Peyer's patch (tissue), 4 donors: ENCODE results near the gene ZP2. TPM values are rescaled to one million over a fixed set of nuclear protein-coding genes. Genes with fewer than 3 reads are reported as not detected.

Source experiments
- DNase-seq, 3 donors: peaks; one replicate each; pipeline ENCODE4 v3.0.0-alpha.2; 2017 to 2019
- H3K27ac ChIP-seq, 4 donors: fragments of 200-600 bp; sonication (generic); one replicate each; pipeline ENCODE4 v1.5.1; 2016 to 2019
- H3K27me3 ChIP-seq, 2 donors: fragments of 200-600 bp; sonication (generic); one replicate each; pipeline ENCODE4 v1.5.1; 2019
- H3K36me3 ChIP-seq, 3 donors: fragments of 200-600 bp; sonication (generic); one replicate each; pipeline ENCODE4 v1.5.1; 2016 to 2019
- H3K4me1 ChIP-seq, 4 donors: fragments of 200-600 bp; sonication (generic); one replicate each; pipeline ENCODE4 v1.5.1; 2016 to 2019
- H3K4me3 ChIP-seq, 4 donors: fragments of 200-600 bp; sonication (generic); 1 replicate in 3 of 4; 2 replicates in 1 of 4; pipeline ENCODE4 v1.5.1; 2016 to 2019; ENCODE audit warnings: mild to moderate bottlenecking in 1 of 4
- H3K9me3 ChIP-seq, 4 donors: fragments of 200-600 bp; sonication (generic); one replicate each; pipeline ENCODE4 v1.5.1; 2016 to 2019; ENCODE audit warnings: mild to moderate bottlenecking in 1 of 4
- POLR2A ChIP-seq, 2 donors: fragments of 450-650 bp; IDR thresholded peaks; one replicate each; pipeline ENCODE4 v1.5.1; 2017; ENCODE audit warnings: antibody characterized with exemption in 2 of 2, mild to moderate bottlenecking in 2 of 2, moderate library complexity in 2 of 2
- total RNA-seq, 4 donors: library from RNA; depleted of rRNA; stranded (reverse); fragments of >200 nt; gene quantifications; one replicate each; pipeline ENCODE4 v1.1.0, GENCODE V29; 2016
- TF ChIP-seq, protein P1 (sequence below), 6 experiments: fragments of 450-650 bp in 4 of 6; fragments of 200-600 bp in 2 of 6; sonication (generic) in 1 of 6; IDR thresholded peaks; one replicate each; pipeline ENCODE4 v1.5.1; 2017 to 2019; ENCODE audit warnings: antibody characterized with exemption in 6 of 6, mild to moderate bottlenecking in 3 of 6, moderate library complexity in 1 of 6

Gene ZP2
- total RNA-seq, 4 donors from 2014 or later: 0.54 to 2.3 TPM; not detected in 2

DNA sequence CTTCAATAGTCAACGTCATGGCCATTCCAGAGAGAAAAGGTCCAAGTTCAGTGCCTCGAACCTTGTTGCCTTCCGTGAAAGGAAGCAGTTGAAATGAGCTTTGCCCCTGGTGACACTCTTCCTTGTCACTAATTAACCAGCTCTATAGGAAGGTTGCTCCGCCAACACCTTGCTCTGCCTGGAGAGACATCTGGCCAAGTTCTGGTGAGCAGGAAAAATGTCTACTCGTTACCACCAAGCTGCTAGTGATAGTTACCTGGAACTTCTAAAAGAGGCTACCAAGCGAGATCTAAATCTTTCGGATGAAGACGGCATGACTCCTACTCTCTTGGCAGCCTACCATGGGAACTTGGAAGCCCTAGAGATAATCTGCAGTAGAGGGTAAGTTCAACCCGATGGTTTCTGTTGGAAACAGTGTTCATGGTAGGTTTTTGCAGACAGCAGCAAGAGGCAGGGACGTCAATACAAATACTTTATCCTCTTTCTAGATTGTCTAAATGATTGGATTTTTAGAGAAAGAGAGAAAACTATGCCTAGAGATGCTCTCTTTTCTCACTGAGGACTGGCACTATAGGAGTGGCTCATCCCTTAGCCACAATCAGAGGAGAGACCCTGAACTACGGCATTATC lies 22.3 kb upstream of the ZP2 start, which contains the start of gene ANKS4B:
Gene ANKS4B, plus strand, starts transcription at position 179 of the 630 bp plus-strand sequence. Its CDS starts 39 bp downstream, at position 218.
- DNase-seq: peak in 2 of 3 donors; percentile 61 to 85
- Histone ChIP-seq H3K27me3 (no peaks in the 10 kb centered on the region), H3K4me3 (peak within 1 kb of the TSS in 3 of 4 donors; percentile 29 to 64 (median 57)), H3K4me1 (no peaks in the 10 kb centered on the region), H3K36me3 (peaks cover 0 to 4% (median 0%) of the 10 kb centered on the region in 3 donors), H3K27ac (peak within 1 kb of the TSS in 3 of 4 donors; percentile 68 to 88 (median 76)), H3K9me3 (no peaks in the 10 kb centered on the region)
- peak; percentile 75 to 95 for TF ChIP-seq POLR2A (IDR thresholded peaks at IDR 0.05)
- TF ChIP-seq, protein P1, sequence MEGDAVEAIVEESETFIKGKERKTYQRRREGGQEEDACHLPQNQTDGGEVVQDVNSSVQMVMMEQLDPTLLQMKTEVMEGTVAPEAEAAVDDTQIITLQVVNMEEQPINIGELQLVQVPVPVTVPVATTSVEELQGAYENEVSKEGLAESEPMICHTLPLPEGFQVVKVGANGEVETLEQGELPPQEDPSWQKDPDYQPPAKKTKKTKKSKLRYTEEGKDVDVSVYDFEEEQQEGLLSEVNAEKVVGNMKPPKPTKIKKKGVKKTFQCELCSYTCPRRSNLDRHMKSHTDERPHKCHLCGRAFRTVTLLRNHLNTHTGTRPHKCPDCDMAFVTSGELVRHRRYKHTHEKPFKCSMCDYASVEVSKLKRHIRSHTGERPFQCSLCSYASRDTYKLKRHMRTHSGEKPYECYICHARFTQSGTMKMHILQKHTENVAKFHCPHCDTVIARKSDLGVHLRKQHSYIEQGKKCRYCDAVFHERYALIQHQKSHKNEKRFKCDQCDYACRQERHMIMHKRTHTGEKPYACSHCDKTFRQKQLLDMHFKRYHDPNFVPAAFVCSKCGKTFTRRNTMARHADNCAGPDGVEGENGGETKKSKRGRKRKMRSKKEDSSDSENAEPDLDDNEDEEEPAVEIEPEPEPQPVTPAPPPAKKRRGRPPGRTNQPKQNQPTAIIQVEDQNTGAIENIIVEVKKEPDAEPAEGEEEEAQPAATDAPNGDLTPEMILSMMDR (IDR thresholded peaks at IDR 0.05): peak in 1 of 6 experiments; percentile 7

DNA sequence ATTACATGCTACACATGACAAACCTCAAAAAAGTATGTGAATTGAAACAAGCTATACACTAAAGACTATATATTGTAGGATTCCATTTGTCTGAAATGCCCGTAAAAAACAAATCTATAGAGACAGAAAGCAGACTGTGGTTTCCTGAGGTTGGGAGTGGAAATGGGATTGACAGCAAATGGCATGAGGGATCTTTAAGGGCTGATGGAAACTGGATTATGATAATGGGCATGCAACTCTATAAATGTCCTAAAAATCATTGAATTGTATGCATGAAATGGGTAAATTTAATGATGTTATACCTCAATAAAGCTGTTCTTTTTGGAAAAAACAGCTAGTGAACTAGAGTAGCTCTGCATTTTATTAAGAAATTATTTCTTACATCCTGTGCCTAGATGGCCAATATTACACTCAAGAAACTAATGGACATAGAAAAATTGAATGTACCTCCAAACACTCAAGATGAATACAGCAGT lies 21.7 kb upstream of the ZP2 start:
- no peak for DNase-seq
- Histone ChIP-seq H3K4me1 (no peaks in the 10 kb centered on the region), H3K4me3 (peak overlapping the region in 2 of 4 donors; percentile 57 to 64), H3K27ac (peak overlapping the region in 3 of 4 donors; percentile 15 to 88 (median 44)), H3K27me3 (no peaks in the 10 kb centered on the region), H3K36me3 (peaks cover 0 to 4% (median 0%) of the 10 kb centered on the region in 3 donors), H3K9me3 (no peaks in the 10 kb centered on the region)
- TF ChIP-seq, protein P1 (IDR thresholded peaks at IDR 0.05): no peak
- TF ChIP-seq POLR2A (IDR thresholded peaks at IDR 0.05): no peak

DNA sequence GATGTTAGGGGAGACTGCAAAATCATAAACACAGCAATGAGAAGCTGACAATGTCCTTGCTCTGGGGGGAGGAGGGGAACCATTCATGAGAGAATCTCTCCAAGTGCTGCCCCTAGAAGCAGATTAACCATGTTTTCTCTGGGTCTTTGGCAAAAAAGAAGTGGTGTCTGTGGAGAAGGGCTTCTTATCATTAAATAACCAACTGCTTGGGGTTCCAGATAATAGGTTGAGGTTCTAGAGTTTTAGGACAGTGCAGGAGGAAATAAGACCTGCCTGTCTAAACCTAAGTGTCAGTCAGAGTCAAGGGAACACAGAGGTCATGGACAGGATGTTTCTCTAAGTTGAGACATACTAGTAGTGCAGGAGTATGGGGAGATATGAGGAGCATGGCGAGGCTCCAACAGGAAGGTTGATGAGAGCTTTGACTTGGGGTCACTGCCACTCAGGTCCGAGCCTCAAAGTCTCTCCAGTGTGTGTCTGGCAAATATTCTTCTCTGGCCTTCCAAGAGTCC lies 17.0 kb upstream of the ZP2 start:
- Histone ChIP-seq H3K9me3 (no peaks in the 10 kb centered on the region), H3K27me3 (no peaks in the 10 kb centered on the region), H3K4me3 (no peak overlapping the region), H3K4me1 (no peaks in the 10 kb centered on the region), H3K27ac (no peak overlapping the region), H3K36me3 (no peaks in the 10 kb centered on the region)
- DNase-seq: no peak
- TF ChIP-seq POLR2A (IDR thresholded peaks at IDR 0.05): no peak
- TF ChIP-seq, protein P1 (IDR thresholded peaks at IDR 0.05): no peak

DNA sequence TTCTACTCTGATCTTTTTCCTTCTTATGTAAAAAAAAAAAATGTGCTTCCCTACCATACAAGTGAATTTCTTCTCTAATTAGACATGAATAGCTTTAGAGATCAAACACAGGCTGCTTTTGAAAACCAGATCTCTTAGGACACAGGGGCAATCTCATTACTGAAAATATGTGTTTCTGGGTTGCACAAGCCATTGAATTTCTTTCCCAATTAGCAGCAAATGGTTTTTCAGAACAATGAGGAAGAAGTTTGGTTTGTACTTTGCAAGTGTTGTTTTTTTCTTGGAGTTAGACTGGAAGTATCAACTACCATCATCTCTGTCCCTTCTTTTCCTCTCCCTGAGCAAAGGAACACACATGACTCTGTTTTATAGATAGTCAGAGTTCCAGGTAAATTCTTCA lies 16.5 kb upstream of the ZP2 start:
- Histone ChIP-seq H3K36me3 (no peaks in the 10 kb centered on the region), H3K27ac (no peak overlapping the region), H3K27me3 (no peaks in the 10 kb centered on the region), H3K4me1 (no peaks in the 10 kb centered on the region), H3K9me3 (no peaks in the 10 kb centered on the region), H3K4me3 (no peak overlapping the region)
- TF ChIP-seq, protein P1 (IDR thresholded peaks at IDR 0.05): no peak
- no peak for TF ChIP-seq POLR2A (IDR thresholded peaks at IDR 0.05)
- DNase-seq: no peak

DNA sequence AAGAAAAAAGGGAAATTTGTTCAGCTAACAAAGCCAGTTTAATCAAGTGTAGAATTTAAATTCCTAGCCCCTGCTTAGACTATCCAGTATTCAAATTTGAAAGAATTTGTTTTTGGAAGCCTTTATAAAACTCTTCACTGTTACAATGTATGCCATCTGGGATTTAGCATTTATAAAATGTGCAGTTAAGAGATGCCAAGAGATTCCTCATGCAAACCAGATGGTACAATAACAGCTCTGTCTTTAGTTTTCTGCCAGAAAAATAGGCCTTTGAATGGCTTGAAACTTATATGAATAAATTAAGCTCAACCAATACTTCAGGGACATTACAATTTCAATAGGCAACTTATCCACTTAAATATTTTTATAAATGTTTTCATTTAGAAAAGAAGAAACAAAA lies 15.4 kb upstream of the ZP2 start:
- DNase-seq: no peak
- no peaks in the 10 kb centered on the region for H3K9me3 ChIP-seq
- TF ChIP-seq, protein P1 (IDR thresholded peaks at IDR 0.05): no peak
- TF ChIP-seq POLR2A (IDR thresholded peaks at IDR 0.05): no peak

More for the DNA sequence above, 15.4 kb upstream of the ZP2 start:
- Histone ChIP-seq H3K4me1 (no peaks in the 10 kb centered on the region), H3K4me3 (no peak overlapping the region), H3K36me3 (no peaks in the 10 kb centered on the region), H3K27me3 (no peaks in the 10 kb centered on the region), H3K27ac (no peak overlapping the region)
